HFFc6 (cell line): ENCODE measurements around the gene ADGRV1. TPM values are rescaled to one million over a fixed set of nuclear protein-coding genes. Genes with fewer than 3 reads are reported as not detected.

Experiments used
- DNase-seq: peaks from one replicate; pipeline ENCODE4 v3.0.0-alpha.2; 2018
- H3K27ac Mint-ChIP-seq: 2 replicates; pipeline ENCODE4 v1.8.0; 2020; ENCODE audit warnings: mild to moderate bottlenecking, mixed read lengths
- H3K27me3 Mint-ChIP-seq: 2 replicates; pipeline ENCODE4 v1.8.0; 2021; ENCODE audit warnings: mild to moderate bottlenecking, moderate library complexity, mixed read lengths; ENCODE audit not compliant: insufficient read depth
- H3K36me3 Mint-ChIP-seq: 2 replicates; pipeline ENCODE4 v1.8.0; 2021; ENCODE audit warnings: low read depth, mixed read lengths
- H3K4me1 Mint-ChIP-seq: 2 replicates; pipeline ENCODE4 v1.8.0; 2020; ENCODE audit warnings: low read depth, mixed read lengths
- H3K4me3 Mint-ChIP-seq: 2 replicates; pipeline ENCODE4 v1.8.0; 2020; ENCODE audit warnings: mild to moderate bottlenecking, moderate library complexity, mixed read lengths
- H3K9me3 Mint-ChIP-seq: 2 replicates; pipeline ENCODE4 v1.8.0; 2020; ENCODE audit warnings: mild to moderate bottlenecking, mixed read lengths
- total RNA-seq, 6 experiments: library from RNA; stranded (reverse); fragmentation: NEBNext Ultra II Directional; extraction: Animal tissue kit (Norgen Biotek cat#: 25700); gene quantifications; 2 replicates in 1 of 6; 3 replicates in 5 of 6; pipeline ENCODE4 v1.2.3, GENCODE V29; 2021
- TF ChIP-seq, protein P1 (sequence below): fragments of 200-600 bp; sonication (generic); IDR thresholded peaks from 2 replicates; pipeline ENCODE4 v1.5.0; 2021; ENCODE audit warnings: antibody characterized with exemption, mild to moderate bottlenecking

The ADGRV1 gene
- total RNA-seq, 6 experiments from 2014 or later = not detected

DNA sequence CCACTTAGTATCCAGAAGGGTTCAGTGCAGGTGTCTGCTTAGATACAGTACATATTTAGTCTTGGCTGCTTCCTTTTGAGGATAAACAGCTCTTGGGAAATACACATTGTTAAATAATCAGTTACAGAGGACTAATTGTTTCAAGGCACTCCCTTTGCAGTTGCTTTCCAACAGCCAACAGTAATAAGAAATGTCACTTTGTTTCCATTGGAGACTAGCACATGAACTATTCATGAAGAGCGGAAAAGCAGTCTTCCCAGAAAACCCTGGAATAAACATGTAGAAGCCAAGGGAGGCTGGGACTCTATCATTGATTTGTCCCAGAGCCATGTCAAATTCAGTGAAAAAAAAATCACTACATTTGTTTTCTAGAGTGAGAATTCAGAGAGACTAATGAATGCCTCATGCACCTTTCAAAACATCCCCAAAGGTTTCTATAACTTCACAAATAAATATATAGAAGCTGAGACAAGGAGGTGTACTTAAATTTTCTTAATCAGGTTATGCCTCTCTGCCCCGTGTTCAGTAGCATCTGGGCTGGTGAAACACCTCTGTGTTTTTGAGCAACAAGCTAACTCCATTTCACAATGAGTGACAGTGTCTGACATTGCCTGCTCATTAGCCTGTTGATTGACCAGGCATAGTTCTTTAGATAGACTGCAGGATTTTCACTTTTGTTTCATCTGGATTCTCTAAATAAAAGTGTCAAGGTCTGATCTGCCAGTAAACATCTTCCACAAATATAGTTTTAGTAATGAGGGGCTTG is 553.1 kb downstream of the ADGRV1 start:
- H3K27me3 Mint-ChIP-seq = no peaks in the 10 kb centered on the region
- DNase-seq = no peak
- no peaks in the 10 kb centered on the region for H3K36me3 Mint-ChIP-seq
- H3K4me1 Mint-ChIP-seq = peaks cover 9% of the 10 kb centered on the region; the same call in 1 of the 2 replicates
- H3K27ac Mint-ChIP-seq = no peak overlapping the region
- no peaks in the 10 kb centered on the region for H3K9me3 Mint-ChIP-seq
- H3K4me3 Mint-ChIP-seq = no peak overlapping the region
- TF ChIP-seq, protein P1, sequence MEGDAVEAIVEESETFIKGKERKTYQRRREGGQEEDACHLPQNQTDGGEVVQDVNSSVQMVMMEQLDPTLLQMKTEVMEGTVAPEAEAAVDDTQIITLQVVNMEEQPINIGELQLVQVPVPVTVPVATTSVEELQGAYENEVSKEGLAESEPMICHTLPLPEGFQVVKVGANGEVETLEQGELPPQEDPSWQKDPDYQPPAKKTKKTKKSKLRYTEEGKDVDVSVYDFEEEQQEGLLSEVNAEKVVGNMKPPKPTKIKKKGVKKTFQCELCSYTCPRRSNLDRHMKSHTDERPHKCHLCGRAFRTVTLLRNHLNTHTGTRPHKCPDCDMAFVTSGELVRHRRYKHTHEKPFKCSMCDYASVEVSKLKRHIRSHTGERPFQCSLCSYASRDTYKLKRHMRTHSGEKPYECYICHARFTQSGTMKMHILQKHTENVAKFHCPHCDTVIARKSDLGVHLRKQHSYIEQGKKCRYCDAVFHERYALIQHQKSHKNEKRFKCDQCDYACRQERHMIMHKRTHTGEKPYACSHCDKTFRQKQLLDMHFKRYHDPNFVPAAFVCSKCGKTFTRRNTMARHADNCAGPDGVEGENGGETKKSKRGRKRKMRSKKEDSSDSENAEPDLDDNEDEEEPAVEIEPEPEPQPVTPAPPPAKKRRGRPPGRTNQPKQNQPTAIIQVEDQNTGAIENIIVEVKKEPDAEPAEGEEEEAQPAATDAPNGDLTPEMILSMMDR = no peak

DNA sequence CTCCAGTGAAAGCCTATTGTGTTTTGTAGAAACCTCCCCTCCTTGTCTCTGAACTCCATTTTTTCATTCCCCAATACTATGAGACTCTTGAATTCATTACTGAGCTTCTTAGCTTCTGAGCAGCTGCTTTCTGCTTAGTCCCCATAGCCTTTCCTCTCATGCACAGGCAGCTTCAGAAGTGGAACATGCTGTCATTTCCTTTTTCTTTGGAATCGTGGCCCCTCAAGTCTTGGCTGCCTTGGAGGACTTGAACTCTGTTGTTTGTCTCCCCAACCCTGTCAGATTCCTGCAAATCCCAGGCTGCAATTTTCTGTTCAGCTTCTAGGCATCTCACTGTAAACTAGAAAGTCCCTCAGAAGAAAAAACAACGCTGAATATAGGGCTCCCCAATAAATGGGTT is 556.1 kb downstream of the ADGRV1 start:
- H3K4me1 Mint-ChIP-seq = peaks cover 21% of the 10 kb centered on the region

DNA sequence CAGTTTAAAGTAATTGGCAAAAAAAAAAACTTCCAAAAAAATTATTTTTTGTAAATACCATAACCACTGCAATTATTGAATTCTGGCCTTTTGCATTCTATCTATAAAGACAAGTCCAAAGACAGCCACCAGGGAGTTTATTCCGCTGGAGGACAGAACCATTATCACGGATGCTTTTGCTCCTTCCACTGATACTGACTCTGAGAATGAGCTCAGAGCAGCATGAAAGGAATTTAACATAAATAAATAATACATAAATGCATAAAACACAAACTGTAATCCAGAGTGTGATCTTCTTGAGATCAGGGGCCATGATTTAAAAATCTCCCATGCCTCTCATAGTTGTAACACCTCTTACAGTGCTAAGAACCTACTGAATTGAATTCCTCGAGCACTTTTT is 559.8 kb downstream of the ADGRV1 start:
- no peak for DNase-seq
- TF ChIP-seq, protein P1 = no peak
- no peaks in the 10 kb centered on the region for H3K9me3 Mint-ChIP-seq
- no peak overlapping the region for H3K27ac Mint-ChIP-seq
- H3K4me1 Mint-ChIP-seq = peaks cover 19% of the 10 kb centered on the region
- no peaks in the 10 kb centered on the region; the same call in 1 of the 2 replicates for H3K27me3 Mint-ChIP-seq
- no peak overlapping the region for H3K4me3 Mint-ChIP-seq
- no peaks in the 10 kb centered on the region for H3K36me3 Mint-ChIP-seq

More for the DNA sequence above, 556.1 kb downstream of the ADGRV1 start:
- no peak overlapping the region for H3K4me3 Mint-ChIP-seq
- no peak overlapping the region for H3K27ac Mint-ChIP-seq
- H3K36me3 Mint-ChIP-seq = no peaks in the 10 kb centered on the region
- no peaks in the 10 kb centered on the region for H3K9me3 Mint-ChIP-seq
- H3K27me3 Mint-ChIP-seq = no peaks in the 10 kb centered on the region
- DNase-seq = no peak
- TF ChIP-seq, protein P1 = no peak

DNA sequence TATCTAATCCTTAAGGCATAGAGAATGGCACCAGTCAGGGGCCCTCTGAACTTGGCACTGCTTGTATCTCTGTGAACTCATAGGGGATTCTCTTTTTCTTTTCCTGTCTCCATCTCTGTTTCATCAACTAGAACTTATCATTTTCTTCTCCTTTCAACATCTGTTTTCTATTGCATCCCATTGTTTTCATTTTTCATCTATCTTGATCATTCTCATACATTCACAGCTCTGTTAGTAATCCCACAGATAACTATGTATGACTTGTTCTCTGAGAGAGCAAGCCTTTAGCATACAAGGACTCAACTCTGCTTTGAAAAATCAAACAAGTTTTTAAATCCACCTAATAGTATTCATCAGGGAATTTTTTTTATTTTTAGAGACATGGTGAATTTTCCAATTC is 560.2 kb downstream of the ADGRV1 start:
- peak overlapping the region; percentile 2 for H3K27ac Mint-ChIP-seq
- H3K4me1 Mint-ChIP-seq = peaks cover 24% of the 10 kb centered on the region
- no peaks in the 10 kb centered on the region for H3K36me3 Mint-ChIP-seq
- no peak for DNase-seq
- no peaks in the 10 kb centered on the region; the same call in 1 of the 2 replicates for H3K27me3 Mint-ChIP-seq
- H3K9me3 Mint-ChIP-seq = no peaks in the 10 kb centered on the region
- H3K4me3 Mint-ChIP-seq = no peak overlapping the region
- TF ChIP-seq, protein P1 = no peak

DNA sequence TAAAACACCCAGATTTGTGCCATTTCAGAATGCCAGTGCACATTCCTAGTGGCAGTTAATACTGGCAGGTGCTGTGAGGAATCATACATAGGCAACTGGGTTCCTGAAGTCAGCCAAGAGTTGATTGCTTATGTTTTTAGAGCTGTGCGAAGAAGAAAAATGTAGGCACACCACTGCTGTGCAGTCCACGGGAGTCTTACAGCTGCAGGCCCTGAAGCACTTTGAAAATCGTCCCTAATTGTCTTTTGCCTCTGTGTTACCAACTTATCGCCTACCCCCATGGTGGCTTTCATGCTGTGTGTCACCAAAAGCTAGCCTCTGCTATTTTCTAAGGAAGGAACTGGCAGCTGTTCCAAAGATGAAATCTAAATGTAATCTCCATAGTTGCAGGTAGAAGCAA is 560.6 kb downstream of the ADGRV1 start:
- Mint-ChIP-seq H3K27ac (peak overlapping the region; percentile 2; the same call in 1 of the 2 replicates), H3K27me3 (no peaks in the 10 kb centered on the region; the same call in 1 of the 2 replicates), H3K4me1 (peaks cover 28% of the 10 kb centered on the region), H3K4me3 (no peak overlapping the region), H3K9me3 (no peaks in the 10 kb centered on the region), H3K36me3 (no peaks in the 10 kb centered on the region)
- TF ChIP-seq, protein P1 = no peak
- DNase-seq = no peak
